ENCODE results near the gene SYCP3.
"Not testable (repeated sequence)": the region's sequence is repeated elsewhere in the genome, so short reads cannot be mapped to it uniquely, and the experiment has no call there.

Gene SYCP3

DNA sequence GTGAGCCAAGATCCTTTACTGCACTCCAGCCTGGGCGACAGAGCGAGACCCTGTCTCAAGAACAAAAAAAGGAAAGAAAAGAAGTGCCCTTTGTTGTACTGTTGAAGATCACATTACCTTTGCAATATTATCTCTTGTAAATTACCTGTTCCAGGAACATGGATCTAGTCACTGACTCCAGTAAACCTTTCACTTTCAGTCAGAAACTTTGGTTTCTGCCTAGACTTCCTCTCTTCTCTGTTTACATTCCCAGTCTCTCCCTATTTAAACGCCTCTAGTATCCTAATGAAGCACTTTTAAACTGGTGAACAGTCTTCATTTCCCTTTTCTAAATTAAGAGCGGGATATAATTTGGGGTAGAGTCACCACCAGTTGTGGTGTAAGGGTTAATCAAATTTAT, 29.0 kb downstream of the SYCP3 start:
- DNase-seq, result no peak

DNA sequence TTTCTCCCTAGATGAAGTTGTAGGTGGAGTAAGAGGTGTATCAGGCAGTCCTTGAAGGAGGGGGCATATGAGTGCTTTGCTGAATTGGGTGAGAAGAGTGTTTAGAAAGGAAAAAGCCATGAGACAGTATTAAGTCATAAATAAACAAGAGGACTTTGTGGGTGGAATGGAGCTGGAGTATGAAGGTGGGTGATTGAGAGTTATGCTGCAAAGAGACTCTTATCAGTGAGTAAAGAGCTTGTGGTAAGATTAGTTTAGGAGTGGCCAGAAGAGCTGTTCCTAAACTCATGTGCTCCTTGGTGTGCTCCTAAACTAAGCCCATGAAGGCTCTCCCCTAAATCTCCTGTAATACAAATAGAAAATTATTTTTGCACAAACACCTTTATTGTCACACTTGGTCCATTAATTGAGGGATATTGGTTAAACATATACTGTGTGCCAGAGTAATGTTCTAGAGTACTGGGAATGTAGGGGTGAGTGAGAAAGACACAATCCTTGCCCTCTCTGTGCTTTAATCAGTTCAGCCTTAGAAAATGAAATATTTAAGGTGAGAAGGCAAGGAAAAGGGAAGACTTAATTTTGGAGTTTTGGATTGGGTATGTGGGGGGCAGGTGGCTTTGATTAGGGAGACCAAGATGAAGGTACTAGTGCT, 32.0 kb downstream of the SYCP3 start:
- DNase-seq, result no peak

DNA sequence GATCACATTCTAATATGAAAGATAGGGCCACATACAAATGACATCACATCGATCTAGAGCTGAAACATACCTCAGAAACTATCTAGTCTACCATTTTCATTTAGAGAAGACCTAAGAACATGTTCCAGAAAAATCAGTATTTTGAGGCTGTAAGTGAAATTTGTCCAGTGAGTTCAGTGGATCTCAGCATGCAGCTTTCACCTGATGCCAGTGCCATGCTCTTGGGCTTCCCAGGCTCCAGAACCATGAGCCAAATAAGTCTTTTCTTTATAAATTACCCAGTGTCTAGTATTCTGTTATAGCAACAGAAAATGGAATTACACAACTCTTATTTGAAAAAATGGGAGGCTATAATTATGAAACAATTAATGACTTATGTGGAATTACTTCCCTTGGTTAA, 32.9 kb downstream of the SYCP3 start:
- no peak for DNase-seq

- DNase-seq, result no peak
These were observed 35.8 kb downstream of the SYCP3 start for GRCh38 chr12:101703487-101703886.

DNA sequence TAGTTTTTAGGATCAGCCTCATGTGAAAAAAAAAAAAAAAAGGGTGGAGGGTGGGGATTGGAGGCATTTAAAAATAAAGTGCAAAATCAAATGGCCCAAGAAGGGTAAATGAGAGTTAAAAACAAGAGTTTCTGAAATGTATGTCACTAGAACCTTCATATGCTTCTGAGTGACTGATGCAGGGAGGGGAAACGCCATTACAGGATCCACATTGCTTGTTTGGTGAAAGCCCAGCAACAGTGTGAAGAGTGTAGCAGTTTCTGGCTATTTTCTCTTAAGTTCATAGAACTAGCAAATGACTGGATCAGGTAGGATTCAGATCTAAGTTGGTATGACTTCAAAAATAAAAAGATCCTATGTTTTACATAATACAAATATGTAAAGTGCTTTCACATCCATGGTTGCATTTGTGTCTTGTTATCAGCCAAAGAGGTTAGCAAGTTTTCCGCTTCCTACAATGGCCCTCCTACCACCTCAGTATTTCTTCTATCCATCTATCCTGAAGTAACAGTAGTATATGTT, 38.9 kb downstream of the SYCP3 start:
- no peak for DNase-seq

GRCh38 chr12:101698800-101699347, 40.4 kb downstream of the SYCP3 start:
- no peak for DNase-seq

- peak; percentile 33 for DNase-seq
These were observed 41.1 kb downstream of the SYCP3 start for GRCh38 chr12:101697930-101698799.

- DNase-seq, result peak; percentile 70
These were observed 41.9 kb downstream of the SYCP3 start, which contains the start of gene CHPT1 for GRCh38 chr12:101697197-101697929. CHPT1 (plus strand) TSS chr12:101697640; CDS start chr12:101697862, 222 bp downstream.

DNA sequence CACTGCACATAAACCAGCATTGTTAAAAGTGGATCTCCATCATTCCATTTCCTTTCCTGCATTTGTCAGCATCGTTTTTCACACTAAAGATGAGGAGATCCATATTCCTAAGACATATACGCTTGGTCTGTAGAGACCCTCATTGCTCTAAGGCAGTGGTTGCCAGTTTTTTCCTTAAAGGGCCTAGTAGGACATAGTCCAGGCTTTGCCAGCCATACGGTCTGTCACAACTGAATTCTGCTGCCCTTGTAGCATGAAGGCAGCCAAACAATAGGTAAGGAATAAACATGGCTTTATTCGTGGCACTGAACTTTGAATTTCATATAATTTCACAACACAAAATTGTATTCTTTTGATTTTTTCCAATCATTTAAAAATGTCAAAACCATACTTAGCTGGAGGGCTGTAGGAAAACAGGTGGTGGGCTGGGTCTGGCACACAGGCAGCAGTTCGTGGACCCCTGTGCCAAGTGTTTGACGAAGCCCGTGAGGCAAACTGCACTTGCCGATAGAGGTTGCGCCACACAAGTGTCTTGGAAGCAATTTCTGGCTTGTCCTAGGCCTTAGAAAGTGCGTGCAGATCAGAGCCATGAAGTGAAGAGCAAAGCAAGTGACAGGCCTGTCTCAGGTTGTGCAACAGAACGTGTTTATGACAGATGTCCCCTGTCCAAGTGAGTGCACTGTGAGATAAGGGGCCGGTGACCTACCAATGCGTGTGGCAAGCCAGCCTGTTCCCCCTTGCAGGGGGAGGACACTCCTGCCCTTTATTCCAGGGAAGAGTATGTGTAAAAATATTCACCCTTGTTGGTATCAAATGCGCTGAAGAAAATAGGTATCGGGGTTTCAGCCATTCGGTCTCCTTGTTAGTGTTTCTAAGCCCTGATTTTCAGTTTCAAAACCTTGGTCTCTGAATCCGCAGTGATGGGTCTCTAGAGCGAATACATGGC, 42.7 kb downstream of the SYCP3 start:
- DNase-seq, result peak; percentile 6

DNA sequence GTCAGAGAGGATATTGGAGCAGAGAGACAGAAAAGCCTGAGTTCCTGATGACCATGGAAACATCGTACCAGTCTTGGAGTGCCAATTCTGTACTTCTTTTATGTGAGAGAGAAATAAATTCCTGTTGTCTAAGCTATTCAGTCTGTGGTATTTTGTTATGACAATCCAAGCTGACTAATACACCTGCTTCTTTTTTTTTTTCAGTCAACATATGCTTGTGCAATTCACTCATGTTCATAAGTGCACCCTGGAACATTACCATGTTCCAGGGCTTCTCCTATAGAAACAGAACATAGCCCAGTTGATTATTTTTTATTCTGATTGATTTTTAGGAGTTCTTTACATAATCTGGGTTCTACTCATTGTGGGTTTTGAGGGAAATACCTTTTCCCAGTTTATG, 43.6 kb downstream of the SYCP3 start:
- no peak for DNase-seq

- no peak for DNase-seq
These were observed 44.3 kb downstream of the SYCP3 start for GRCh38 chr12:101694986-101695385.

DNA sequence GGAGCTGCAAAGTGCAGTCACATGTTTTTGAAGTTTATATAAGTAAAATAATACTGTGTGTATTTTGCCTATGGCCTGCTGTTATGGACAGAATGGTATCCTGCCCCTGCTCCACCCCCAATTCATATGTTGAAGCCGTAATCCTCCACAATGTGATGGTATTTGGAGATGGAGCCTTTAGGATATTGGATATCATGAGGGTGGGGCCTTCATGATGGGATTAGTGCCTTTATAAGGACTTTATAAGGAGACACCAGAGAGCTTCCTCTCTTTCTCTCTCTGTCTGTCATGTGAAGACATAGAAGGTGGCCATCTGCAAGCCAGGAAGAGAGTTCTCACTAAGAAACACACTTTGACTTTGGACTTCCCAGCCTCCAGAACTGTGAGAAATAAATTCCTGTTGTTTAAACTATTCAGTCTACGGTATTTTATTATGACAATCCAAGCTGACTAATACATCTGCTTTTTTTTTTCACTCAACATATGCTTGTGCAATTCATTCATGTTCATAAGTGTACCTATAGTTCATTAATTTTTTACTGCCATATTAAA, 44.9 kb downstream of the SYCP3 start:
- no peak for DNase-seq

GRCh38 chr12:101691503-101692096, 47.7 kb downstream of the SYCP3 start:
- no peak for DNase-seq

GRCh38 chr12:101690544-101691098, 48.6 kb downstream of the SYCP3 start:
- no peak for DNase-seq

- DNase-seq, result peak; percentile 11
These were observed 53.1 kb downstream of the SYCP3 start for GRCh38 chr12:101686176-101686575.

GRCh38 chr12:101685092-101685491, 54.2 kb downstream of the SYCP3 start:
- peak; percentile 29 for DNase-seq

DNA sequence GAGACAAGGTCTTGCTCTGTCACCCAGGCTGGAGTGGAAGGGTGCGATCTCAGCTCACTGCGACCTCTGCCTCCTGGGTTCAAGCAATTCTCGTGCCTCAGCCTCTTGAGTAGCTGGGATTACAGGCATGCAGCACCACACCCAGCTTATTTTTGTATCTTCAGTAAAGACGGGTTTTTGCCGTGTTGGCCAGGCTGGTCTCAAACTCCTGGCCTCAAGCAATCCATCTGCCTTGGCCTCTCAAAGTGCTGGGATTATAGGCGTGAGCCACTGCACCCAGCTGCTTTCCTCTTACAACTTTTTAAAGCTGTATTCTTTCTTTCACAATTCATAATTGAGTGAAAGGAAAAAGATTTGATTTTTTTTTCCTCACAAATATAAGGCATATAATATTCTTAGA, 57.6 kb downstream of the SYCP3 start:
- not testable (repeated sequence) for DNase-seq

DNA sequence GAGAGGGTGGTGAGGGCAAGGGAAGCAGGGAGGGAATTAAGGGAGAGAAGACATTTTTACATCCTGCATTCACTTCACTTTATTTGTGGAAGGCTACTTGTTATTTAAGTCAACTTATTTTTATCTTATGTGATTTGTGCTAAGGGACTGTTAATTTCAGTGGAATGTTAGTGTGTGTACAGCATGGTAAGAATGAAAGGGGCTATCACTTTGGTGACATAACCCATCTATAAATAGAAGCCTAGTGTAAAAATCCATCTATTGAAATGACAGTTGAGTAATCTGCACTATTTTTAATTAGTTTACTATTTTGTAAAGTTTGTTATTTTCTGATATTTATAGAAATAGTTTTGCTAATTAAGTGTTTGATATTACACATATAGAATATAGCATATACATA, 58.6 kb downstream of the SYCP3 start:
- DNase-seq, result no peak

DNA sequence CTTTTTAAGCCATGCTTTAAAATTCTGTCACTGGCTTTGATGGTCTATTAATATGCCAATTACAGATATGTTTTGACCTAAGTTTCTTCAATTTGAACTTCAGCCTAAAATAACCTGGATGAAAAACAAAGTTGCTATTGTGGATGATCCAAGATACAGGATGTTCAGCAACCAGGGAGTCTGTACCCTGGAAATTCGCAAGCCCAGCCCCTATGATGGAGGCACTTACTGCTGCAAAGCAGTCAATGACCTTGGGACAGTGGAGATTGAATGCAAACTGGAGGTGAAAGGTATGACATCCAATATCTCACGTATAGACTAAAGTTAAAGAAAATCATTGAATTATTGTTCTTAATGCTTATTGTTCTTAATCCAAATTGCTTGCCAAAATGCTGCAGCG, 59.0 kb downstream of the SYCP3 start:
- DNase-seq, result no peak

Measured in midbrain (tissue), 1 donor.